ENCODE results near the gene LIPM.

LIPM gene

GRCh38 chr10:88802523-88803285, at the start of gene LIPM:
Gene LIPM, plus strand, starts transcription at chr10:88802730. Its CDS starts 167 bp downstream, at chr10:88802897.
- DNase-seq (ENCODE audit: low read depth): no peak
- H3K4me3 ChIP-seq (ENCODE audit: low read depth, low read length): no peak within 1 kb of the TSS
- TF ChIP-seq CTCF (IDR thresholded peaks at IDR 0.05; ENCODE audit: control insufficient read depth, extremely low read depth, insufficient read depth): no peak

- no peak for TF ChIP-seq CTCF (IDR thresholded peaks at IDR 0.05; ENCODE audit: control insufficient read depth, extremely low read depth, insufficient read depth)
- H3K4me3 ChIP-seq (ENCODE audit: low read depth, low read length): no peak overlapping the region
- no peak for DNase-seq (ENCODE audit: low read depth)
These were observed 48.2 kb upstream of the LIPM start for GRCh38 chr10:88754287-88754686.

GRCh38 chr10:88755753-88756152, 46.8 kb upstream of the LIPM start:
- no peak overlapping the region for H3K4me3 ChIP-seq (ENCODE audit: low read depth, low read length)
- no peak for TF ChIP-seq CTCF (IDR thresholded peaks at IDR 0.05; ENCODE audit: control insufficient read depth, extremely low read depth, insufficient read depth)
- DNase-seq (ENCODE audit: low read depth): no peak

GRCh38 chr10:88756660-88757059, 45.9 kb upstream of the LIPM start:
- H3K4me3 ChIP-seq (ENCODE audit: low read depth, low read length): no peak overlapping the region
- no peak for DNase-seq (ENCODE audit: low read depth)
- no peak for TF ChIP-seq CTCF (IDR thresholded peaks at IDR 0.05; ENCODE audit: control insufficient read depth, extremely low read depth, insufficient read depth)

- no peak for TF ChIP-seq CTCF (IDR thresholded peaks at IDR 0.05; ENCODE audit: control insufficient read depth, extremely low read depth, insufficient read depth)
- no peak within 1 kb of the TSS for H3K4me3 ChIP-seq (ENCODE audit: low read depth, low read length)
- DNase-seq (ENCODE audit: low read depth): no peak
These were observed 43.0 kb upstream of the LIPM start, which contains the start of gene LIPN for GRCh38 chr10:88759366-88760101. Gene LIPN, plus strand, starts transcription at chr10:88760020. Its CDS starts 1,386 bp downstream, at chr10:88761406.

GRCh38 chr10:88762906-88763305, 39.6 kb upstream of the LIPM start:
- no peak overlapping the region for H3K4me3 ChIP-seq (ENCODE audit: low read depth, low read length)
- no peak for DNase-seq (ENCODE audit: low read depth)
- TF ChIP-seq CTCF (IDR thresholded peaks at IDR 0.05; ENCODE audit: control insufficient read depth, extremely low read depth, insufficient read depth): no peak

All from LNCaP clone FGC (cell line).